Fibroblast of lung (primary cell): ENCODE results near the gene FLOT1. TPM values are rescaled to one million over a fixed set of nuclear protein-coding genes. Genes with fewer than 3 reads are reported as not detected.

Experiments used
- DNase-seq, 2 donors: peaks; one replicate each; pipeline versions ENCODE4 v3.0.0 to v3.0.0-alpha.2; 2010; ENCODE audit warnings: low read depth in 2 of 2
- H2AFZ ChIP-seq: 2 replicates; pipeline ENCODE4 v1.5.1; 2012; ENCODE audit warnings: low read length, control low read depth, inconsistent platforms
- H3K27ac ChIP-seq: 2 replicates; pipeline ENCODE4 v1.5.1; 2011; ENCODE audit warnings: low read length, control low read depth; ENCODE audit not compliant: insufficient read depth
- H3K27me3 ChIP-seq: 2 replicates; pipeline ENCODE4 v1.5.1; 2011; ENCODE audit warnings: mild to moderate bottlenecking, low read length; ENCODE audit not compliant: control insufficient read depth, insufficient read depth
- H3K36me3 ChIP-seq: 2 replicates; pipeline ENCODE4 v1.5.1; 2011; ENCODE audit warnings: low read length; ENCODE audit not compliant: control insufficient read depth, insufficient read depth
- H3K4me1 ChIP-seq: 2 replicates; pipeline ENCODE4 v1.5.1; 2011; ENCODE audit warnings: low read length; ENCODE audit not compliant: control insufficient read depth, insufficient read depth; ENCODE audit errors: extremely low read depth
- H3K4me2 ChIP-seq: 2 replicates; pipeline ENCODE4 v1.5.1; 2011; ENCODE audit warnings: low read length, control low read depth; ENCODE audit not compliant: insufficient read depth; ENCODE audit errors: extremely low read depth
- H3K4me3 ChIP-seq, 4 experiments: fragments of 200-600 bp in 1 of 4; sonication (generic) in 1 of 4; replicated peaks in 1 of 4; 2 replicates each; pipeline ENCODE4 v1.5.1; 2011 to 2016; ENCODE audit warnings: low read length in 4 of 4, low read depth in 3 of 4, mild to moderate bottlenecking in 3 of 4, control low read depth in 2 of 4, inconsistent platforms in 1 of 4, mixed read lengths in 1 of 4; ENCODE audit not compliant: insufficient read depth in 1 of 4; ENCODE audit errors: control extremely low read depth in 1 of 4
- H3K79me2 ChIP-seq: 2 replicates; pipeline ENCODE4 v1.5.1; 2012; ENCODE audit warnings: mild to moderate bottlenecking, low read length, inconsistent platforms; ENCODE audit not compliant: control insufficient read depth, insufficient read depth
- H3K9ac ChIP-seq: 2 replicates; pipeline ENCODE4 v1.5.1; 2011; ENCODE audit warnings: mild to moderate bottlenecking, low read length, control low read depth; ENCODE audit not compliant: insufficient read depth
- H3K9me3 ChIP-seq: 2 replicates; pipeline ENCODE4 v1.5.1; 2012; ENCODE audit warnings: low read depth, low read length; ENCODE audit not compliant: control insufficient read depth, insufficient read depth
- H4K20me1 ChIP-seq: 2 replicates; pipeline ENCODE4 v1.5.1; 2011; ENCODE audit warnings: low read length; ENCODE audit not compliant: control insufficient read depth, insufficient read depth; ENCODE audit errors: extremely low read depth
- EZH2 ChIP-seq: IDR thresholded peaks from 2 replicates; pipeline ENCODE4 v1.5.1; 2012; ENCODE audit warnings: low read length, control low read depth, mild to moderate bottlenecking; ENCODE audit errors: missing control alignments
- polyA plus RNA-seq, 2 donors: library from polyadenylated mRNA; depleted of rRNA in 1 of 2; stranded (reverse) in 1 of 2; unstranded in 1 of 2; fragments of >200 nt; gene quantifications; 2 replicates each; pipeline ENCODE4 v1.2.1, GENCODE V29; 2011 to 2012; ENCODE audit warnings: missing spikeins in 1 of 2
- total RNA-seq: library from RNA; depleted of rRNA; stranded (reverse); fragments of >200 nt; gene quantifications from 2 replicates; pipeline ENCODE4 v1.2.1, GENCODE V29; 2014
- TF ChIP-seq, protein P1 (sequence below), 2 donors: IDR thresholded peaks in 1 of 2; conservative IDR thresholded peaks in 1 of 2; 1 replicate in 1 of 2; 2 replicates in 1 of 2; pipeline ENCODE4 v1.5.1; 2011 to 2012; ENCODE audit warnings: low read length in 2 of 2, control low read depth in 1 of 2, inconsistent platforms in 1 of 2, low read depth in 1 of 2, mild to moderate bottlenecking in 1 of 2

FLOT1 gene
- total and polyA plus RNA-seq, 2 donors (not counting 1 experiment from before 2014, with no cell fraction given) = 180 to 301 TPM

GRCh38 chr6:30707281-30707850 is 35.1 kb downstream of the FLOT1 start:
- H3K4me1 ChIP-seq = no peaks in the 10 kb centered on the region

GRCh38 chr6:30705620-30706019 is 36.9 kb downstream of the FLOT1 start:
- Histone ChIP-seq H3K27ac (no peak overlapping the region), H2AFZ (no peak overlapping the region), H3K4me2 (no peak overlapping the region), H3K36me3 (no peaks in the 10 kb centered on the region), H4K20me1 (no peaks in the 10 kb centered on the region), H3K79me2 (no peaks in the 10 kb centered on the region), H3K9ac (no peak overlapping the region), H3K27me3 (no peaks in the 10 kb centered on the region), H3K4me1 (no peaks in the 10 kb centered on the region), H3K9me3 (no peaks in the 10 kb centered on the region), H3K4me3 (no peak overlapping the region)
- DNase-seq = no peak
- TF ChIP-seq, protein P1, sequence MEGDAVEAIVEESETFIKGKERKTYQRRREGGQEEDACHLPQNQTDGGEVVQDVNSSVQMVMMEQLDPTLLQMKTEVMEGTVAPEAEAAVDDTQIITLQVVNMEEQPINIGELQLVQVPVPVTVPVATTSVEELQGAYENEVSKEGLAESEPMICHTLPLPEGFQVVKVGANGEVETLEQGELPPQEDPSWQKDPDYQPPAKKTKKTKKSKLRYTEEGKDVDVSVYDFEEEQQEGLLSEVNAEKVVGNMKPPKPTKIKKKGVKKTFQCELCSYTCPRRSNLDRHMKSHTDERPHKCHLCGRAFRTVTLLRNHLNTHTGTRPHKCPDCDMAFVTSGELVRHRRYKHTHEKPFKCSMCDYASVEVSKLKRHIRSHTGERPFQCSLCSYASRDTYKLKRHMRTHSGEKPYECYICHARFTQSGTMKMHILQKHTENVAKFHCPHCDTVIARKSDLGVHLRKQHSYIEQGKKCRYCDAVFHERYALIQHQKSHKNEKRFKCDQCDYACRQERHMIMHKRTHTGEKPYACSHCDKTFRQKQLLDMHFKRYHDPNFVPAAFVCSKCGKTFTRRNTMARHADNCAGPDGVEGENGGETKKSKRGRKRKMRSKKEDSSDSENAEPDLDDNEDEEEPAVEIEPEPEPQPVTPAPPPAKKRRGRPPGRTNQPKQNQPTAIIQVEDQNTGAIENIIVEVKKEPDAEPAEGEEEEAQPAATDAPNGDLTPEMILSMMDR (conservative IDR thresholded peaks at IDR 0.05 in 1 of 2, IDR thresholded peaks at IDR 0.05 in 1 of 2; ENCODE audit: low read depth in 1 of 2, low read length in 2 of 2) = no peak
- no peak for TF ChIP-seq EZH2

More at GRCh38 chr6:30707281-30707850, 35.1 kb downstream of the FLOT1 start:
- no peak overlapping the region for H3K4me3 ChIP-seq
- no peak overlapping the region for H3K4me2 ChIP-seq
- TF ChIP-seq, protein P1 (conservative IDR thresholded peaks at IDR 0.05 in 1 of 2, IDR thresholded peaks at IDR 0.05 in 1 of 2; ENCODE audit: low read depth in 1 of 2, low read length in 2 of 2) = no peak
- TF ChIP-seq EZH2 = no peak
- H3K27ac ChIP-seq = no peak overlapping the region
- no peaks in the 10 kb centered on the region for H3K27me3 ChIP-seq
- H3K9ac ChIP-seq = no peak overlapping the region
- no peaks in the 10 kb centered on the region for H3K79me2 ChIP-seq
- H3K9me3 ChIP-seq = no peaks in the 10 kb centered on the region
- no peaks in the 10 kb centered on the region for H4K20me1 ChIP-seq
- no peak overlapping the region for H2AFZ ChIP-seq
- H3K36me3 ChIP-seq = peaks cover 5% of the 10 kb centered on the region
- no peak for DNase-seq

DNA sequence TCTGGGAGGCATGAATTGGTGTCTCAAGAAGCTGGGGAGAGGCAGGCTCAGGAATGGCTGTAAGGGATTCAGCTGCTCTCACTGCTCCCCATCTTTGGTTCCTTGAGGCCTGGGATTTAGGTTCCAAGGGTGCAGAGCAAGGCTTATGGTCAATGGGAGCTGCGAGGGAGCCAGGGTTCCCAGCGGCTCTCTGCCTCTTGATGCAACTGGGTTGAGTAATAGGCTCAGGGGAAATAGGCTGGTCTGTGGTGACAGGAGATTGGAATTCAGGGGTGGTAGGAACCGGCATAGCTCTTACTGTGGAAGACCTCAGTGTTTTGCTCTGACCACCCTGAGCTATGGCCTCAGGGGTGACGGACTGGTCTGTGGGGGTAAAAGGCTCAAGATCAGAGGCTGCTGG is 38.7 kb downstream of the FLOT1 start:
- peaks cover 3% of the 10 kb centered on the region for H3K36me3 ChIP-seq
- no peaks in the 10 kb centered on the region for H3K27me3 ChIP-seq
- no peak for TF ChIP-seq EZH2
- TF ChIP-seq, protein P1 (conservative IDR thresholded peaks at IDR 0.05 in 1 of 2, IDR thresholded peaks at IDR 0.05 in 1 of 2; ENCODE audit: low read depth in 1 of 2, low read length in 2 of 2) = no peak
- DNase-seq = no peak
- H3K27ac ChIP-seq = no peak overlapping the region
- H3K9ac ChIP-seq = no peak overlapping the region
- no peaks in the 10 kb centered on the region for H3K79me2 ChIP-seq
- no peaks in the 10 kb centered on the region for H3K9me3 ChIP-seq
- no peak overlapping the region for H3K4me2 ChIP-seq
- no peaks in the 10 kb centered on the region for H3K4me1 ChIP-seq
- no peak overlapping the region for H3K4me3 ChIP-seq
- no peaks in the 10 kb centered on the region for H4K20me1 ChIP-seq
- no peak overlapping the region for H2AFZ ChIP-seq
